ENCODE measurements around the gene CEP350.

Gene CEP350

GRCh38 chr1:180066150-180066549 is 111.5 kb downstream of the CEP350 start:
- no peak for DNase-seq

GRCh38 chr1:180070286-180070685 is 115.7 kb downstream of the CEP350 start:
- no peak for DNase-seq

GRCh38 chr1:180071759-180072158 is 117.1 kb downstream of the CEP350 start:
- no peak for DNase-seq

- no peak for DNase-seq
Measured at GRCh38 chr1:180080439-180080838, 125.8 kb downstream of the CEP350 start.

GRCh38 chr1:180081474-180081873 is 126.9 kb downstream of the CEP350 start:
- no peak for DNase-seq

GRCh38 chr1:180083164-180083563 is 128.6 kb downstream of the CEP350 start:
- DNase-seq, result no peak

GRCh38 chr1:180084867-180085266 is 130.3 kb downstream of the CEP350 start:
- DNase-seq, result no peak

- no peak for DNase-seq
Measured at GRCh38 chr1:180085331-180085730, 130.7 kb downstream of the CEP350 start.

- no peak for DNase-seq
Measured at GRCh38 chr1:180092931-180093650, 138.5 kb downstream of the CEP350 start.

GRCh38 chr1:180094705-180095295 is 140.2 kb downstream of the CEP350 start:
- no peak for DNase-seq

GRCh38 chr1:180096584-180097325 is 142.1 kb downstream of the CEP350 start:
- no peak for DNase-seq

- no peak for DNase-seq
Measured at GRCh38 chr1:180097326-180097605, 142.7 kb downstream of the CEP350 start.

GRCh38 chr1:180101411-180101810 is 146.8 kb downstream of the CEP350 start:
- no peak for DNase-seq

- DNase-seq, result no peak
Measured at GRCh38 chr1:180103819-180104218, 149.2 kb downstream of the CEP350 start.

- DNase-seq, result no peak
Measured at GRCh38 chr1:180112091-180112490, 157.5 kb downstream of the CEP350 start.

- no peak for DNase-seq
Measured at GRCh38 chr1:180112984-180113647, 158.5 kb downstream of the CEP350 start.

GRCh38 chr1:180114396-180114945 is 159.9 kb downstream of the CEP350 start:
- no peak for DNase-seq

- DNase-seq, result no peak
Measured at GRCh38 chr1:180116964-180117763, 162.6 kb downstream of the CEP350 start.

GRCh38 chr1:180117764-180118116 is 163.1 kb downstream of the CEP350 start:
- DNase-seq, result no peak

- no peak for DNase-seq
Measured at GRCh38 chr1:180119837-180120236, 165.2 kb downstream of the CEP350 start.

GRCh38 chr1:180123463-180123936 is 168.9 kb downstream of the CEP350 start:
- no peak for DNase-seq

GRCh38 chr1:180130651-180131050 is 176.0 kb downstream of the CEP350 start:
- no peak for DNase-seq

GRCh38 chr1:180131510-180131909 is 176.9 kb downstream of the CEP350 start:
- no peak for DNase-seq
